ENCODE results near the gene ZNF526.

- TF ChIP-seq, protein P1, sequence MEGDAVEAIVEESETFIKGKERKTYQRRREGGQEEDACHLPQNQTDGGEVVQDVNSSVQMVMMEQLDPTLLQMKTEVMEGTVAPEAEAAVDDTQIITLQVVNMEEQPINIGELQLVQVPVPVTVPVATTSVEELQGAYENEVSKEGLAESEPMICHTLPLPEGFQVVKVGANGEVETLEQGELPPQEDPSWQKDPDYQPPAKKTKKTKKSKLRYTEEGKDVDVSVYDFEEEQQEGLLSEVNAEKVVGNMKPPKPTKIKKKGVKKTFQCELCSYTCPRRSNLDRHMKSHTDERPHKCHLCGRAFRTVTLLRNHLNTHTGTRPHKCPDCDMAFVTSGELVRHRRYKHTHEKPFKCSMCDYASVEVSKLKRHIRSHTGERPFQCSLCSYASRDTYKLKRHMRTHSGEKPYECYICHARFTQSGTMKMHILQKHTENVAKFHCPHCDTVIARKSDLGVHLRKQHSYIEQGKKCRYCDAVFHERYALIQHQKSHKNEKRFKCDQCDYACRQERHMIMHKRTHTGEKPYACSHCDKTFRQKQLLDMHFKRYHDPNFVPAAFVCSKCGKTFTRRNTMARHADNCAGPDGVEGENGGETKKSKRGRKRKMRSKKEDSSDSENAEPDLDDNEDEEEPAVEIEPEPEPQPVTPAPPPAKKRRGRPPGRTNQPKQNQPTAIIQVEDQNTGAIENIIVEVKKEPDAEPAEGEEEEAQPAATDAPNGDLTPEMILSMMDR (IDR thresholded peaks at IDR 0.05; ENCODE audit: low read depth, low read length) = peak; percentile 63
- no peak for TF ChIP-seq MYC (IDR thresholded peaks at IDR 0.05; ENCODE audit: low read depth, low read length)
- no peak for TF ChIP-seq POLR2A (IDR thresholded peaks at IDR 0.05; ENCODE audit: extremely low read depth, insufficient read length)
- TF ChIP-seq, protein P2, sequence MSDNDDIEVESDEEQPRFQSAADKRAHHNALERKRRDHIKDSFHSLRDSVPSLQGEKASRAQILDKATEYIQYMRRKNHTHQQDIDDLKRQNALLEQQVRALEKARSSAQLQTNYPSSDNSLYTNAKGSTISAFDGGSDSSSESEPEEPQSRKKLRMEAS (IDR thresholded peaks at IDR 0.05; ENCODE audit: low read depth, low read length) = no peak
Observed at GRCh38 chr19:42184401-42184861, 35.7 kb upstream of the ZNF526 start.

Measured in NB4 (cell line).